ENCODE measurements around the gene SCUBE1.

Gene SCUBE1

GRCh38 chr22:43150731-43151206 is 192.4 kb downstream of the SCUBE1 start:
- no peak for DNase-seq

- DNase-seq: no peak
These were observed 194.6 kb downstream of the SCUBE1 start for GRCh38 chr22:43148581-43148980.

- no peak for DNase-seq
These were observed 195.4 kb downstream of the SCUBE1 start for GRCh38 chr22:43147821-43148220.
